H9 (cell line): ENCODE measurements around the gene ITGB7. TPM values are rescaled to one million over a fixed set of nuclear protein-coding genes. Genes with fewer than 3 reads are reported as not detected.

Experiments used
- DNase-seq: peaks from one replicate; pipeline ENCODE4 v3.0.0-alpha.2; 2017
- H2AFZ ChIP-seq: one replicate; pipeline ENCODE4 v1.6.1; 2013; ENCODE audit warnings: mild to moderate bottlenecking, low read length, control low read depth, moderate library complexity
- H2AK5ac ChIP-seq: 2 replicates; pipeline ENCODE4 v1.6.1; 2013; ENCODE audit warnings: low read length, control low read depth, mixed read lengths; ENCODE audit not compliant: insufficient read length
- H2BK120ac ChIP-seq: one replicate; pipeline ENCODE4 v1.6.1; 2013; ENCODE audit warnings: low read depth, mild to moderate bottlenecking, low read length, control low read depth, inconsistent platforms; ENCODE audit not compliant: poor library complexity, severe bottlenecking
- H2BK12ac ChIP-seq: 2 replicates; pipeline ENCODE4 v1.6.1; 2013; ENCODE audit warnings: low read length, control low read depth, mixed read lengths, low read depth; ENCODE audit not compliant: insufficient read length
- H2BK15ac ChIP-seq: 2 replicates; pipeline ENCODE4 v1.6.1; 2013; ENCODE audit warnings: low read depth, low read length, control low read depth
- H2BK20ac ChIP-seq: one replicate; pipeline ENCODE4 v1.6.1; 2013; ENCODE audit warnings: low read depth, mild to moderate bottlenecking, low read length, control low read depth, inconsistent platforms; ENCODE audit not compliant: poor library complexity, severe bottlenecking
- H2BK5ac ChIP-seq: 2 replicates; pipeline ENCODE4 v1.6.1; 2013; ENCODE audit warnings: low read length, control low read depth, mixed read lengths; ENCODE audit not compliant: insufficient read length
- H3K14ac ChIP-seq: 2 replicates; pipeline ENCODE4 v1.6.1; 2013; ENCODE audit warnings: low read length, control low read depth; ENCODE audit not compliant: insufficient read depth
- H3K18ac ChIP-seq: 2 replicates; pipeline ENCODE4 v1.6.1; 2013; ENCODE audit warnings: low read depth, mild to moderate bottlenecking, mixed read lengths, low read length, control low read depth; ENCODE audit not compliant: insufficient read length
- H3K23ac ChIP-seq: 2 replicates; pipeline ENCODE4 v1.6.1; 2013; ENCODE audit warnings: low read length, control low read depth, mixed read lengths, low read depth; ENCODE audit not compliant: insufficient read length
- H3K23me2 ChIP-seq: 2 replicates; pipeline ENCODE4 v1.6.1; 2013; ENCODE audit warnings: low read depth, mild to moderate bottlenecking, mixed read lengths, low read length, control low read depth; ENCODE audit not compliant: insufficient read length, poor library complexity, severe bottlenecking
- H3K27ac ChIP-seq: 2 replicates; pipeline ENCODE4 v1.5.1; 2013; ENCODE audit warnings: low read length, control low read depth, mixed read lengths, low read depth; ENCODE audit not compliant: insufficient read length
- H3K27me3 ChIP-seq: 2 replicates; pipeline ENCODE4 v1.6.1; 2013; ENCODE audit warnings: low read length, control low read depth, inconsistent platforms; ENCODE audit not compliant: insufficient read depth
- H3K4ac ChIP-seq: 2 replicates; pipeline ENCODE4 v1.6.1; 2013; ENCODE audit warnings: low read depth, mild to moderate bottlenecking, control low read depth, inconsistent platforms, low read length, moderate library complexity
- H3K4me1 ChIP-seq: 2 replicates; pipeline ENCODE4 v1.6.1; 2013; ENCODE audit warnings: low read length, control low read depth, inconsistent platforms; ENCODE audit not compliant: insufficient read depth
- H3K4me2 ChIP-seq: 2 replicates; pipeline ENCODE4 v1.6.1; 2013; ENCODE audit warnings: low read length, control low read depth, mixed read lengths; ENCODE audit not compliant: insufficient read length, insufficient read depth
- H3K56ac ChIP-seq: 2 replicates; pipeline ENCODE4 v1.6.1; 2013; ENCODE audit warnings: low read depth, mild to moderate bottlenecking, mixed read lengths, low read length, control low read depth; ENCODE audit not compliant: insufficient read length
- H3K79me1 ChIP-seq: 2 replicates; pipeline ENCODE4 v1.6.1; 2013; ENCODE audit warnings: low read depth, mild to moderate bottlenecking, moderate library complexity, low read length, control low read depth, inconsistent platforms; ENCODE audit not compliant: insufficient read depth, poor library complexity, severe bottlenecking
- H3K79me2 ChIP-seq: 2 replicates; pipeline ENCODE4 v1.6.1; 2013; ENCODE audit warnings: low read length, control low read depth, inconsistent platforms; ENCODE audit not compliant: insufficient read depth
- H3K9ac ChIP-seq: 2 replicates; pipeline ENCODE4 v1.6.1; 2013; ENCODE audit warnings: low read length, control low read depth, mixed read lengths; ENCODE audit not compliant: insufficient read length; ENCODE audit errors: extremely low read depth
- H3K9me3 ChIP-seq: one replicate; pipeline ENCODE4 v1.6.1; 2013; ENCODE audit warnings: low read depth, low read length, inconsistent platforms; ENCODE audit not compliant: control insufficient read depth
- H3T11ph ChIP-seq: one replicate; pipeline ENCODE4 v1.6.1; 2013; ENCODE audit warnings: mild to moderate bottlenecking, low read length, control low read depth, inconsistent platforms
- H4K20me1 ChIP-seq: one replicate; pipeline ENCODE4 v1.6.1; 2013; ENCODE audit not compliant: control insufficient read depth, insufficient read length, insufficient read depth
- H4K5ac ChIP-seq: 2 replicates; pipeline ENCODE4 v1.6.1; 2013; ENCODE audit warnings: low read depth, mild to moderate bottlenecking, mixed read lengths, low read length, control low read depth; ENCODE audit not compliant: insufficient read length
- H4K8ac ChIP-seq: replicated peaks from 2 replicates; pipeline ENCODE4 v1.6.1; 2013; ENCODE audit warnings: low read length, control low read depth, mixed read lengths, low read depth; ENCODE audit not compliant: insufficient read length
- H4K91ac ChIP-seq: 2 replicates; pipeline ENCODE4 v1.6.1; 2013; ENCODE audit warnings: low read depth, mild to moderate bottlenecking, moderate library complexity, mixed read lengths, low read length, control low read depth; ENCODE audit not compliant: insufficient read length
- H3K27ac Mint-ChIP-seq, 3 experiments: 2 replicates in 2 of 3; 3 replicates in 1 of 3; pipeline ENCODE4 v1.8.0; 2020 to 2021; ENCODE audit warnings: mixed read lengths in 3 of 3, mild to moderate bottlenecking in 1 of 3, moderate library complexity in 1 of 3
- H3K27me3 Mint-ChIP-seq: 2 replicates; pipeline ENCODE4 v1.8.0; 2021; ENCODE audit warnings: low read depth, mild to moderate bottlenecking, moderate library complexity, mixed read lengths
- H3K36me3 Mint-ChIP-seq, 3 experiments: 2 replicates in 2 of 3; 3 replicates in 1 of 3; pipeline ENCODE4 v1.8.0; 2020 to 2021; ENCODE audit warnings: low read depth in 3 of 3, mixed read lengths in 3 of 3; ENCODE audit not compliant: insufficient read depth in 1 of 3
- H3K4me1 Mint-ChIP-seq, 2 experiments: 2 replicates each; pipeline ENCODE4 v1.8.0; 2020; ENCODE audit warnings: mixed read lengths in 2 of 2
- H3K4me3 Mint-ChIP-seq, 2 experiments: 2 replicates in 1 of 2; 3 replicates in 1 of 2; pipeline ENCODE4 v1.8.0; 2020 to 2021; ENCODE audit warnings: mild to moderate bottlenecking in 2 of 2, mixed read lengths in 2 of 2, moderate library complexity in 1 of 2
- H3K9me3 Mint-ChIP-seq, 2 experiments: 2 replicates in 1 of 2; 3 replicates in 1 of 2; pipeline ENCODE4 v1.8.0; 2020; ENCODE audit warnings: mild to moderate bottlenecking in 2 of 2, mixed read lengths in 2 of 2, moderate library complexity in 1 of 2
- CTCF ChIP-seq: fragments of 200-600 bp; sonication (generic); conservative IDR thresholded peaks from 3 replicates; pipeline ENCODE4 v1.8.0; 2021; ENCODE audit warnings: antibody characterized with exemption, mild to moderate bottlenecking
- WGBS: extraction: QIAGEN DNeasy Blood & Tissue Kit; methylation state at CpG from one replicate; pipeline ENCODE4 v1.1.7; 2013; ENCODE audit warnings: missing lambda C conversion rate, low lambda C conversion rate, mixed read lengths; ENCODE audit not compliant: insufficient read length; ENCODE audit errors: extremely low coverage; 5-methylcytosine and 5-hydroxymethylcytosine counted together
- total RNA-seq: library from RNA; stranded (reverse); gene quantifications from 2 replicates; pipeline ENCODE4 v1.2.1, GENCODE V29; 2021

ITGB7 gene
- total RNA-seq, 1 experiment from 2014 or later, result 0.39 TPM

GRCh38 chr12:53161119-53161911 is 45.7 kb downstream of the ITGB7 start:
- Histone ChIP-seq H3K9ac (no peak overlapping the region), H3K14ac (no peak overlapping the region), H3K4ac (no peak overlapping the region), H2BK5ac (no peak overlapping the region), H3K4me1 (no peaks in the 10 kb centered on the region), H2BK120ac (no peak overlapping the region), H3K79me2 (no peaks in the 10 kb centered on the region), H3K27me3 (no peaks in the 10 kb centered on the region), H3T11ph (no peak overlapping the region), H3K23ac (no peak overlapping the region), H3K9me3 (no peaks in the 10 kb centered on the region), H4K20me1 (no peaks in the 10 kb centered on the region), H3K4me2 (no peak overlapping the region), H3K23me2 (no peaks in the 10 kb centered on the region), H4K91ac (no peak overlapping the region), H2AK5ac (no peak overlapping the region), H3K56ac (no peak overlapping the region), H2BK20ac (no peak overlapping the region), H2AFZ (no peak overlapping the region), H3K79me1 (no peaks in the 10 kb centered on the region), H4K8ac (no peak overlapping the region), H3K18ac (no peak overlapping the region), H2BK12ac (no peak overlapping the region), H3K27ac (no peak overlapping the region), H4K5ac (no peak overlapping the region), H2BK15ac (no peak overlapping the region)
- Mint-ChIP-seq H3K27ac (no peak overlapping the region), H3K4me3 (no peak overlapping the region), H3K36me3 (no peaks in the 10 kb centered on the region), H3K4me1 (peaks cover 4 to 12% of the 10 kb centered on the region in 2 experiments), H3K27me3 (peaks cover 71% of the 10 kb centered on the region), H3K9me3 (no peaks in the 10 kb centered on the region)
- WGBS, result no CpG with 5 or more reads among the region's 8 CpGs
- TF ChIP-seq CTCF, result no peak
- DNase-seq, result no peak
